NOMO-1 treated with dmso at 0.1 percent for 144 hours (cell line): ENCODE measurements around the gene BLACAT1.
"Not testable (repeated sequence)": the region's sequence is repeated elsewhere in the genome, so short reads cannot be mapped to it uniquely, and the experiment has no call there.

Experiments
- DNase-seq: peaks from one replicate; lab custom pipeline; 2025; ENCODE audit not compliant: unreplicated experiment; lab: John Stamatoyannopoulos, UW

The BLACAT1 gene

DNA sequence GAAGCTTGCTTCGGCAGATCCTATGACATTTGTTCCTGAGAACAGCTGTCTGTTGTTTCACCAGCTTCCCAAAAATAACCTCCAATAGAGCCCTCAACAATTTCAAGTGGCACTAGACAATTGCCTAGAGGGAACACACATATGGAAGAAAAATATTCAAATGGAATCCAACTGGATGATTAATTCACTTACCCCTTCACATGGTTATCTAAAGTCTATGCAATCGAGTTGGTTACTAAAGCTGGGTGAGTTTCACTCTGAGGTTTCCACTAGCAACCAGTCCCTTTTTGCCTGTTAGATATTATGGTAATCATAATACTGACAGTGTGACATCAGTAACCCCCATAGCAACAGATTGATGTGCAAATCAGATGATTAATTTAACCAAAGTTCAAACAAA is 34.0 kb downstream of the BLACAT1 start, which contains the start of gene LEMD1:
LEMD1 (minus strand) TSS at position 259 of the 400 bp plus-strand sequence. CDS start 1,520 bp downstream, outside the sequence.
- DNase-seq, result no peak

DNA sequence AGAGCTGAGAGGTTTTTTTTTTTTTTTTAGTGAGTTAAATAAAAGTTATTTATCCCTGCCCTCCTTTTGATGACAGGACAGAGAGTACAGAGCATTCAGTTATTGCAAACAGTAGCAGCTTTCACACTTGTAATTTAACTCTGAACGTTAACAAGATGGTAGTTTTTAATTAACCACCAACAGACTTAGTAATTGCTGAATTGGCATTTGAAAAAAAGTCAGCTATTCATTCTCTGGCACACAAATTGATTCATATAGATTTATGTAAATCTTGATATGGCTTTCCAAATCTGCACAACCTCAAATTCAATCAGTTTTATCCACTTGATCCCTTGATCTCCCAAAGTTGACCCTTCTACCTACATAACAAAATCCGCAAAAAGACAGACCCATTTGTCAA is 34.9 kb downstream of the BLACAT1 start:
- DNase-seq, result no peak

DNA sequence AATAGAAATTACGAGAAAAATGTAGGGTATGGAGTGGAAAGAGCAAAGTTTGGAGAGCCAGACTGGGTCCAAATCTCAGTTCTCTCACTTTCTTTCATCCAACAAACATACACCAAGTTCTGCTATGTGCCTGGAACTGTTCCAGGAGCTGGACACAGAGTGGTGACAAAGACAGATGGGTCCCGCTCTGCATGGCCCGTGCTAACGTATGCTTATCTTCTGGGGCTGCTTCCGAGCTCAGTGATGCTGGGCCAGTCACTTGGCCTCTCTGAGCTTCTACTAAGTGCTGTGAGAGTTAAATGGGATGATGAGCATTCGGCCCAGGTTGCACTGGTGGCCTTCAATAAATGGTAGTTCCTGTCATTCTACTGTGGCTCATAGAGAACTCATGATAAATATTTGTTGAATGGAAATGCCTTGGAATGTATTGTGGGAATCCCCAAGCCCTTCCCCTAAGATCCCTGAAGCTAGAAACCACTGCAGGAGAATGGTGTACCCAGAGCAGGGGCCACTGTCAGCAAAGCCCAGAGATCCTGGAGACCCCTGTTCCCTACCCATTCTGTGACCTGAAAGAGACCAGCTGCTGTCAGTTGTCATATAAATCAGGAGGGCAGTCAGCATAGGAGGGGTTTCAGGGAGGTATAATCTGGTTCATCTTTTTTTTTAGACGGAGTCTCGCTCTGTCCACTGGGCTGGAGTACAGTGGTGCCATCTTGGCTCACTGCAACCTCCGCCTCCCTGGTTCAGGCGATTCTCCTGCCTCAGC is 37.8 kb downstream of the BLACAT1 start:
- no peak for DNase-seq

DNA sequence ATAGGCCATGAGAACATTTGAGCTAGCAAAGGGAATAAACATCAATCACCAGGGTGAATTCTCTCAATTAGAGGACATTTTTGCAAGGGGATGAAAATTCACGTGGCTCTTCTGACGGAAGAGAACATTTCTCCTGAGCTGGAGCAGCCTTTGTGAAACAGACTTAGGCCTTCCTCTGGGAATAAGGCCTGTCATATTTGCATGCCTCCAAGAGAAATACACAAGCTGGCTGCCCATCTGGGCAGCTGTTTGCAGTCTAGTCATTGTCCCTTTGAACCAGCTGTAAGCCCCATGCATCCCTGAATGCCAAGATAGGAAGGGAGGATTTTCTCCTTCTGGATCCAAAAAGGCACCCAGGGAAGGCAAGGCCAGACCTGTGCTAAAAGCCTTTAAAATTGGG is 39.5 kb downstream of the BLACAT1 start:
- DNase-seq, result no peak

DNA sequence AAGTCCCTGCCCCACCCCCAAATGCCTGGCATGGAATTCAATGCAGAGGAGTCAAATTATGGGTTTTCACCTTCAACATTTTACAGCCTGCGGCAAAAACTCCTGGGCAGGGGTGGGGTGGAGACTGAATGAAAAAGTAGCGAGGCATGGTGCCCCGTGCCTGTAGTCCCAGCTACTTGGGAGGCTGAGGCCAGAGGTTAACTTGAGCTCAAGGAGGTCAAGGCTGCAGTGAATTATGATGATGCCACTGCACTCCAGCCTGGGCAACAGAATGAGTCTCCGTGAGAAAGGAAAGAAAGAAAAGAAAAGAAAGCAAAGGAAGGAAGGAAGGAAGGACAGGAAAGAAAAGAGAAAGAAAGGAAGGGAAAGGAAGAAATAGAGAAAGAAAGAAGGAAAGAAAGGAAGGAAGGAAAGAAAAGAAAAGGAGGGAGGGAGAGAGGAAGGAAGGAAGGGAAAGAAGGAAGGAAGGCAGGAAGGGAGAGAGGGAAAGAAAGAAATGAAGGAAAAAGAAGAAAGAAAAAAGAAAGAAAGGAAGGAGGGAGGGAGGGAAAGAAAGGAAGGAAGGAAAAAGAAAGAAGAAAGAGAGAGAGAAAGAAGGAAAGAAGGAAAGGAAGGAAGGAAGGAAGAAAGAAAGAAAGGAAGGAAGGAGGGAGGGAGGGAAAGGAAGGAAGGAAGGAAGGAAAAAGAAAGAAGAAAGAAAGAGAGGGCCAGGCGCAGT is 45.1 kb downstream of the BLACAT1 start:
- no peak for DNase-seq

DNA sequence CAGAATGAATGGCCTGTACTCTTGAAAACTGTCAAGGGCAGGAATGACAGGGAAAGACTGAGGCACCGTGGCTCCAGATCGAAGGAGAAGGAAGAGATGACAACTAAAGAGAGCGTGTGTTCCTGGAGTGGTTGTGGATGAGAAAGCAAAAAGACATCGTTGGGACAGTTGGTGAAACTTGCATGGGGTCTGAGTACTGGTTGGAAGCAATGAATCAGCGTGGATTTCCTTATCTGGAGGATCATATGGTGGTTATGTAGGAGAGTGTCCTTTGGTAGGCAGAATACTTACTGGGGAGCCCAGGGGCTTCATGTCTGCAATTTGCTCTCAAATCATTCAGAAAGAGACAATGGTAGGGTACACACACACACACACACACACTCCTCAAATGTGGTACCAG is 47.9 kb downstream of the BLACAT1 start:
- no peak for DNase-seq

DNA sequence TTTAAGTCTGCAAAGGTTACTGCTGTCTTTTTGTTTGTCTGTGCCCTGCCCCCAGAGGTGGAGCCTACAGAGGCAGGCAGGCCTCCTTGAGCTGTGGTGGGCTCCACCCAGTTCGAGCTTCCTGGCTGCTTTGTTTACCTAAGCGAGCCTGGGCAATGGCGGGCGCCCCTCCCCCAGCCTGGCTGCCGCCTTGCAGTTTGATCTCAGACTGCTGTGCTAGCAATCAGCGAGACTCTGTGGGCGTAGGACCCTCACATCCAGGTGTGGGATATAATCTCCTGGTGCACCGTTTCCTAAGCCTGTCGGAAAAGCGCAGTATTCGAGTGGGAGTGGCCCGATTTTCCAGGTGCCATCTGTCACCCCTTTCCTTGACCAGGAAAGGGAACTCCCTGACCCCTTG is 49.6 kb downstream of the BLACAT1 start:
- not testable (repeated sequence) for DNase-seq
